Measurements from ENCODE around the gene RLBP1. TPM values are rescaled to one million over a fixed set of nuclear protein-coding genes. Genes with fewer than 3 reads are reported as not detected.

RLBP1 gene
- total RNA-seq, 1 donor from 2014 or later, result not detected

DNA sequence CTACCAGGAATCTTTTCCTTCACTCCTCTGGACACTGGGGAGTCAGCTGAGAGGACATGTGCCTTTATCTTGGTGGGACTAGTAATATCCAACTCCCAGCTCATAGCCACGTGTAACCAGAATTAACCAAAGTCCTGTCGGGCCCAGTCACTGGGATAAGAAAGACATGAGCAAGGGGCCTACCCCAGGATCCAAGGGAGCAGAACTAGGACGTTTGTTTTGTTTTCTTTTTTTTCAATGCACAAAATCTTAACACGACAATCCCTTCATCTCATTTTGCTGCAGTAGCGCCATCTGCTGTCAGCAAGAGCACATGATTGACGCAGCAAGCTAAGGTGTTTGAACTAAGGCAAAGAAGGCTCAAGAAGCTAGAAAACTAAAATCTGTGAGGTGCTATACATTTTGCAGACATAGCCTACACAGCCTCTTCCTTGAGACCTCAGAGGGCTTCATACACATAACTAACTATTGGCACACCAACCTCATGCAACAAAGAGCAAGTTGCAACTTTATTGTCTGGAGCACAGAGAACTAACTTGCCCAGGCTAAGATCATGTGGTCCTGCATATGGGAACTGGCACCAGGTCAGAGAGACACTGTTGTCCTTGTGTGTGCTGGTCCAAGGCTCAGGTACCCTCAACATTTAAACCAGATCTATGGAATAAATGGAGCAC lies 43.6 kb downstream of the RLBP1 start:
- DNase-seq, result peak; percentile 71

DNA sequence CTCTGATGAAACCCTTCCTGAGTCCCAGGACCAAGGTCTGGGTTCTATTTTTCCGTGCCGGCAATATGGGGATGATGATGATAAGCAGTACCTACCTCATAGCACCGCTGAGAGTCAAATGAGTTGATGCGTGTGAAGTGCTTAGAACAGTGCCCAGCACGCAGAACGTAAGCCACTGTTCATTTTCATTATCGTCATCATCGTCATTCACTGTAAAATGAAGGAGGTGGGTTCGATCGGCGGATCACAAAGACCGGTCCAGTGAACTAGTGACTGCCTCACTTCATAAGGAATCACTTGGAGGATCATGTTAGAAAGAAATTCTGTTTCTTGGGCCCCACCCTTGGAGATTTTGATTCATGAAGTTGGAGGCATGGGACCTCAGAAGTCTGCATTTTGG lies 44.3 kb downstream of the RLBP1 start:
- no peak for DNase-seq

DNA sequence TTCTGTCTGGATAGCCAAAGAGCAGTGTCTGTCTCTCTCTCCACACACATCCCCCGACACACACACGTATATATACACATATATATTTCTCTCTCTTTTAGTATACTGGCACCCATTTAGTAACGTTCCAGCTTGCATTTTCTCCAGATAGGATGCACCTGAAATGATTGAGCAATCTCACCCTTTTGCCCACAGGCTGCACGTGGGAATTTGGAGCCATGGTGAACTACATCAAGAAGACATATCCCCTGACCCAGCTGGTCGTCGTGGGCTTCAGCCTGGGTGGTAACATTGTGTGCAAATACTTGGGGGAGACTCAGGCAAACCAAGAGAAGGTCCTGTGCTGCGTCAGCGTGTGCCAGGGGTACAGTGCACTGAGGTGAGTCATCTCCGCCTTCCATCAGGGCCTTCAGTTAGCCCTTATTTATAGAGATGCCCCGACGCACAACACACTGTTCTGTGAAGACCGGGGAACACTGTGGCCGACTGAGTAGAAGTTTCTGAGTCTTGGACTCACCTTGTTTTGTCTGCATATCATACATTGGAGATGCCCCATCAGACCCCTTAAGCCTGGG lies 45.7 kb downstream of the RLBP1 start:
- DNase-seq, result no peak

DNA sequence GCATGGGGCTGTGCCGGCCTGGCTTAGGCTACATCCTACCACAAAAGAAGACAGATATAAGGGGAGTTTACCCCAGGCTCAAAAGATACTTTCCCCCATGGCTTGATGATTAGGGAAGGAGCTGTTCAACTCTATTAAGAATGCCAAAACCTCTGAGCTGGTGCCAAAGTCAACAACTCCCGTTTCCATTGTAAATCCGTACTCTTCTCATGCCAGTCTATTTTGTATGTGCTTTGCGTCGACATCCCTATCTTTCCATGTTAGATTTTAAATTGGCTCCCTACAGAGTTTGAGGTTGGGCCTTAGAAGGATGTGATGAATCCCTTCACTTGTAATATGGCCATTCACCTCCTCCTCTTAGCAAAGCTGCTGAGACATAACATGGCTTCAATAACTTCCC lies 46.9 kb downstream of the RLBP1 start:
- no peak for DNase-seq

DNA sequence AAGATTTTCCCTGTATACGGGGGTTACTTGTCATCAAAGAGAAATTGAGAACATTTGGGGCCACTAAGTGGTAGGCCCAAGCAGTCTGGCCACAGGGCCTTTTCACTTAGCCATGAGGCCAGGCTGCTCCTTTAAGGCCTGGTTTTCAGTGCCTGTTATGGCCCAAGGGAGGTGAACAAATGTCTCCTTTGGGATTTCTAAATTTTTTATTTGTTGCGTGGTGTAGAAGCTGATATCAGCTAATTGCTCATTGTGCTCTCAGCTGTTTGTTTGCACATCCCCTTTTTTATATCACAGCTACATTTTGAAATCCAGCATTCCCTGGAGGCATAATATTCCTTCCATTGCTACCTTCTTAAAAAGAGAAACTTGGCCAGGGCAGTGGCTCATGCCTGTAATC lies 48.5 kb downstream of the RLBP1 start:
- no peak for DNase-seq

DNA sequence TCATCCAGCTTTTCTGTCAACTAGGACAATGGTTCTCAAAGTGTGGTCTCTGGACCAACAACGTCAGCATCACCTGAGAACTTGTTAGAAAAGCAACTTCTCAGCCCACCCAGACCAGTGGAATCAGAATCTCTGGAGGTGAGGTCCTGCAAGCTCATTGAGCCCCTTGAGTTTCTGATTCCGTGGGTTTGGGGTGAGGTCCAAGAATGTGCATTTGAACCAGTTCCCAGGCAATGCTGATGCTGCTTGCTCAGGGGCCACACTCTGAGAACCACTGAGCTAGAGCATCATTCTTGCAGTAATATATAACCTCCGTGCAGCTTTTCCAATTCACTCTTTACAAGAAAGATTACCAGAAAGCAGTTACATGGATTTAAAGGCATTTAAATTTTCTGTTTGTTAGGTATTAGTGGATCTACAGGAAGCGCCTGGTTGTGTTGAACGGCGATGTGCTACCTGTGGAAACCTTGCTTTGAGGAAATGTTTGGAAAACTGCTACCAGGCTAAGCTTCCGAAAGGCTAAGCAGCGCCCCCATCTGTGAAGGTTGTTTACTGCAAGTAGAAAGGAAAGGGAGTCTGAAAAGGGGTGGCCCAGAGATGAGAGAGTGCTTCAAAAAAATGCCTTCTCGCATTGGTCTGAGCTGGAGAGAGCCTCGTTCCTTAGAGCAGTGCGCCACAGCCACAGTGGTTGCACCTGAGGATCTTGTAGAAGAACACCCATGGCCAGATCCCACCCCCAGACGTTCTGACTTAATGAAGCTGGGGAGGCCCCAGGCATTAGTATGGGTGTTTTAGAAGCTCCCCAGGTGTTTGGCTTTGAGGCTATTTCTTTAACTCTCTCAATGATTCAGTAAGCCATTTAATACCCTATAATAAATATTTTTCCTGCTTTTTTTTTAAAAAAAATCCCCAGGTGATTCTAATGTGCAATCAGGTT lies 50.0 kb downstream of the RLBP1 start:
- DNase-seq, result no peak

DNA sequence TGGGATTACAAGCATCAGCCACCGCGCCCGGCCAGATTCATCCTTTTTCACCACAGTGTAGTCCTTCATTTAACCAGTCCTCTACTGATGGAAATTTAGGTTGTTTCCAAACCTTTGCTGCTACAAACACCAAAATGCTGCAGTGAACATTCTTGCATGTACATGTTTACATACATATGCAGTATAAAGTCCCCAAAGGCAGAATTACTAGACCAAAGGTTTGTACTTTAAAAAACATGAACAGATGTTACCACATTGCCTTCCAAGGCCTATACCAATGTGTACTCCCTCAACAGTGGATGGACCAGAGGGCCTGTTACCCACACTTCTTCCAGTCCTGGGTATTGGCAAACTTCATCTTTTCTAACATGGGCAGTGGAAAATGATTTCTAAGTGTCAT lies 51.0 kb downstream of the RLBP1 start:
- no peak for DNase-seq

DNA sequence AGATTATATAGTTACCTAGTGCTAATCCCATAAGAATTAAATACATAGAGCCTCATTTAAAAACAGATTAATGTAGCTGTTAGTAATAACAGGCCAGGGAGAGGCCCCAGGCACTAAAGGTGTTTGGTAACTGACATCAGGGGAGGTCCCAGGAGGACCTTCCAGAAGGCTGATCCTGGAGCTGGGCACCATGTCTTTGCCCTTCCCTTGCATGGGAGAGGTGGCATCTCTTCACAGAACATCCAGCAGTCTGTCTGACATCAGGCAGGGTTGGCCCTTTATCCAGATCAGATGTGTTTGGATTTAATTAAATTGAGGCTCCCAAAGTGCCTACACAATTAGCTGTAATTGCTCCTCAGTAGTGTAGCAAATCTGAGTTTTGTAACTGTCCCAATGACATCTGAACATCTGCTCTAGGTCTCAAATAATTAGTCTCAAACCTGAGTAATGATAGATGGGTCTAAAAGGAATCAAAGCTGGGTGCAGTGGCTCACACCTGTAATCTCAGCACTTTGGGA lies 53.0 kb downstream of the RLBP1 start:
- no peak for DNase-seq

DNA sequence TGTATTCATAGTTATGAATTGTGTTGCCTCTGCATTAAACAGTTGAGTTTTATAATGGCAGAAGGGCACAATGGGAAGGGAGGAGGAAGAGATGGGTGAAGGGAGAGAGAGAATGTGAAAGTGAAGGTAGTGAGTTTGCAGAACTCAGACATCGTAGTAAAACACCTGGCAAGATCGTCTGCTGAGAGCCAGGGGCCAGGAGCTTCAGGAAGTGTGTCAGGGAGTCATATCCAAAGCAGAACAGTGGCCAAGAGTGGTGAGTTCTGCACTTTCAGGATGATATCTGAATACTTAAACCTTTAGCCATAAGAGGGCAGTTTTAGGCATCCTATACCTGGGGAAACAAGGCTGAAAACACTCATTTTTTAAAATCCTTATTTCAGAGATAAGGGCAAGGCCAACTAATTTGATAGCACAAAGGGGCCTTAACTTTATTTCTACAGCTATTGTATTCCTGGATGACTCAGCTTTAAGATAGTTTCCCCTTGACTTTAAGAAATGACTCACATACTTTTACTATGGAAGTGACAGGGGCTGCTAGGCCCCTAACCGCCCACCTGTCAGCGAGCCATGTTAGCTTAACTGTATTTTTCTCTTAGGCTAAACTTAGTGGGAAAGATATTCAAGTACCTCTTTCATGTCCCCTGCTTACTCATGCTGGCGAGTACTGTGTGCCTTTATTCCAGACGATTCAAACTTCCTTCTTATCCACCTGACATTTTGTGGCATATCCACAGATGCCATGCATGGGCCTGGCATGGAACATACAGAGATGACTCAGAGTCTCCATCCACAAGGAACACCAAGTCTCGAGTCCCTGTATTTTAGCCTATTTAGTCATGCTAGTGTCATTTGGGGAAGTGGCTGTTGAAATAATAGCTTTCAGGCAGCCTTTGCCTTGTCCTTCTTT lies 53.9 kb downstream of the RLBP1 start:
- DNase-seq, result no peak

DNA sequence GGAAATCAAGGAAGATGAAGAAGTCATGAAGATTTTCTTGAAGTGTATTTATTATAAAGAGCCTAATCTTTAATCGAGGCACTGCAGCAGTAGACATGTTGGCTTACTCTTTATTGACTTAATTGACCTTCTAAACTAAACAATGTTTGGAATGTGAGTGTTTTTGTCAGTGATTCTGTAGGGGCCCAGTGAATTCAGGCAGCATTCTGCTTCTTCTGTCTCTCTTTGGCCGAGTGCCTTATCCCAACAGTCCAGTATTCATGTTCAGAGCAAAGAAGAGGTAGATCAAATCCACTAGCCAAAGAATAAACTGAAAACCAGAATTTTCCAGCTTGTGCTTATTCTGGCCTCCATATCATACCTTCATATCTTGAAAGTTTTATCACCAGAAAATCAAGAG lies 55.7 kb downstream of the RLBP1 start:
- DNase-seq, result no peak

DNA sequence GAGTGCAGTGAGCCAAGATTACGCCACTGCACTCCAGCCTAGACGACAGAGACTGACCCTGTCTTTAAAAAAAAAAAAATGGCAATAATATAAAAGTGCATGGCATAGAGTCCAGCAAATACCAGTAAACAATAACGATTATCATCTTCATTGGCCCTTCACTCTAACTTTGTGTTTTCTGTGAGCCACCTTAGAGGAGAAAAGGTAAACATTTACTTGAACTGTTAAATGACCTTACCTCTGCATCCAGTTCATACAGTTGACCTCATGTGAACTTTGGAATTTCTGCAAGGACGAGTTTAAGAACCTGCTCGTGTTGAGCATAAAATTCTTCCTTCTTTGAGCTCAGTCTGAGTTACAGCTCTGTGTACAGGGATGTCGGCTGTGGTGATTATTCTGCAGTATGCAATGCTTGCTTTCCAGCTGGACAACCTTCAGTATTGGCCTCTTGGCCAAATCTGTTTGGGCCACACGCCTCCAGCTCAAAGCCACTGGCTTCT lies 56.6 kb downstream of the RLBP1 start:
- DNase-seq, result no peak

DNA sequence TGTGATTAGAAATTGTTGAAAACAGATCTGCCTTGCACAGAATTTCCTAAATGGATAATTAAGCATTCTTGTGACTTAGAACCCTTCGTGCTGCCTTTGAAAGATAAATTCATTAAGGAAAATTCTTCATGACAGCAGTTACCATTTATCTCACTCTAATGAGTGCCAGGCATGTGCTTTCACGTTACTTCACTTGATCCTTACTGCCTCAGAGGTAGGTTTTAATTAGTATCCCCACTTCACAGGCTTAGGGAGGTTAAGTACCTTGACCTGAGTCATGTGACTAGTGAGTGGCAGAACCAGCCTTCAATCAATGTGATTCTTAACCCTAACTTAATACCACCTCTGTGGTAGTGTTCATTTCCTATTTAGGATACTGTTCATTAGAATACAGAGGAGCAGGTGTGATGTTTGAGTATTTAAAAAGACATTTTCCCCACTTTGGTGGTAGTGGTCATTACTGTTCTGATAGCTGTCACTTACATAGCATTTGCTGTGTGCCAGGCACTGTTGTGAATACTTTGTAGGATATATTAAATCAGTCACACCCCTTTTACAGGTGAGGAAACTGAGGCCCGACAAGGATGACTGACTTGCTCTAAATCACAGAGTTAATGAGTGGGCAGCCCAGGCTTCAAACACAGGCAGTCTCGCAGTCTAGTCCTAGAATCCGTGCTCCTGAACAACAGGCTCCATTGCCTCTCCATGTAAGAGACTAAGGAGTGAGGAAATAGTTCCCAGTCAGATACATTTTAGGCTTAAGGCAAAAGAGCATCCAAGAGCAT lies 57.9 kb downstream of the RLBP1 start:
- DNase-seq, result no peak

DNA sequence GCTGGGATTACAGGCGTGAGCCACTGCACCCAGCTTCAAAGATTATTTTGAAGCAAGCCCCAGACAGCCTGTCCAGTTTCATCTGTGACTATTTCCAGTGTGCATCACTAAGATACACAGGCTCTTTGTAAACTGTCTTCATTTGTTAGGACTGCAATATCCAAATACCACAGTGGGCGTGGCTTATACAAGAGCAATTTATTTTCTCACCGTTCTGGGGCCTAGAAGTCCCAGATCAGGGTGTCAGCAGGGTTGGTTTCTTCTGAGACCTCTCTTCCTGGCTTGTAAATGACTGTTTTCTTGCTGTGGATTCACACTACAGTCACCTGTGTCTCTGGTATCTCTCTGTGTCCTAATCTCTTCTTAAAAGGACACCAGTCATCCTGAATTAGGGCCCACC lies 59.7 kb downstream of the RLBP1 start:
- no peak for DNase-seq

Other genes starting within 250 kb of the RLBP1 start
- 27.8 TPM for gene ABHD2, start 133.1 kb downstream of the RLBP1 start, total RNA-seq
- 29.5 TPM for gene FANCI, start 22.4 kb upstream of the RLBP1 start, total RNA-seq
- 37.9 TPM for gene POLG, start 113.2 kb upstream of the RLBP1 start, total RNA-seq